ENCODE results near the gene DAPK3. TPM values are rescaled to one million over a fixed set of nuclear protein-coding genes. Genes with fewer than 3 reads are reported as not detected.

DAPK3 gene
- total RNA-seq, 6 experiments from 2014 or later = 13.1 to 63.7 (median 24.9) TPM

- 62% methylated on average over 6 of the region's 29 CpGs for WGBS (ENCODE audit: insufficient coverage, low coverage, low lambda C conversion rate, missing lambda C conversion rate)
- peak in 1 of 4 donors; percentile 52 for ATAC-seq
- H3K27me3 ChIP-seq = no peaks in the 10 kb centered on the region
Measured at GRCh38 chr19:3936506-3937442, 34.1 kb downstream of the DAPK3 start.

DNA sequence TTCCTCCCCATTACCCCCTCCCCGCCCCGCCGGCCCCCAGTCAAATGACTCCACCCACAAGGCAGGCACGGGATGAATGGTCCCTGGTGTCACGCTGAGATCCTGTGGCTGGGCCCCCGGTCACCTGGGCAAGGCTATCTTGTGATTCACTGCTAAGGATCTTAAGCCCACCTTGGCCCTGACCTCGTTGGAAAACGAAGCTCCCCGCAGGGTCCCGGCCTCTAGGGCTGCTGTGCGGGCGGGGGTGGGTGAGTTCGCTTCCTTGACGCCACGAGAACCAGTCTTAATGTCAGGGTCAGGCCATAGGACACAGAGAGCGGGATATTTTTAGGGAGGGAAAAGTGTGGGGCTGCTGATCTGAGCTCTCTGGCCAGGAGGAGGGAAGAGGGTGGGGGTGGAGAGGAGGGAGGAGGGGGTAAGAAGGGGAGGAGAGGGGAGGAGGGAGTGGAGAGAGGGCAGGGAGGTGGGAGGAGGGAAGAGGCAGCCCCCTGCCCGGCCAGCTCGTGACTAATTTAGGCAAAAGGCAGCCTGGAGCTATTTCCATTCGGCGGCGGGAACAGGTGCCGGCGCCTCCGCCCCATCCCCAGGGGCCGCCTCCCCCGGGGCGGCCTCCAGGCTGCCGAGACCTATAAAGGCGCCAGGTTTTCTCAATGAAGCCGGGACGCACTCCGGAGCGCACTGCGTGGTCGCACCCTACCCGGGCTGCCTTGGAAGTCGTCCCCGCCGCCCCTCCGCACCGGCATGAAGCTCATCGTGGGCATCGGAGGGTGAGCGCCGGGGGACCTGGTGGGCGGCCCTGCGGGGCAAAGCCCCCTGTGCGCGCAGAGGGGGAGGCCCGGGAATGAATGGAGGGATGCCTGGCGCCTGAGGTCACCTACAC, 37.7 kb downstream of the DAPK3 start, which contains the start of gene NMRK2:
TSS of gene NMRK2 (plus strand) at position 139 of the 880 bp plus-strand sequence. CDS start at position 742, 603 bp downstream.
- WGBS (ENCODE audit: insufficient coverage, low coverage, low lambda C conversion rate, missing lambda C conversion rate) = 4% methylated on average over 25 of the region's 51 CpGs
- no peak for DNase-seq
- Histone ChIP-seq H3K4me3 (no peak within 1 kb of the TSS), H3K9me3 (no peaks in the 10 kb centered on the region), H3K36me3 (no peaks in the 10 kb centered on the region), H3K27me3 (no peaks in the 10 kb centered on the region), H3K27ac (no peak within 1 kb of the TSS), H3K4me1 (no peaks in the 10 kb centered on the region)
- no peak for ATAC-seq
- intact Hi-C loops (cut with DNase I) = no loop called here
- TF ChIP-seq POLR2A (IDR thresholded peaks at IDR 0.05) (no peak), CTCF (IDR thresholded peaks at IDR 0.05) (no peak)

More at GRCh38 chr19:3936506-3937442, 34.1 kb downstream of the DAPK3 start:
- H3K36me3 ChIP-seq = no peaks in the 10 kb centered on the region
- H3K9me3 ChIP-seq = no peaks in the 10 kb centered on the region
- TF ChIP-seq POLR2A (IDR thresholded peaks at IDR 0.05) = no peak
- no peak for TF ChIP-seq CTCF (IDR thresholded peaks at IDR 0.05)
- H3K4me1 ChIP-seq = no peaks in the 10 kb centered on the region
- H3K27ac ChIP-seq = no peak overlapping the region
- intact Hi-C loops (cut with DNase I) = no loop called here
- DNase-seq = no peak
- H3K4me3 ChIP-seq = no peak overlapping the region

DNA sequence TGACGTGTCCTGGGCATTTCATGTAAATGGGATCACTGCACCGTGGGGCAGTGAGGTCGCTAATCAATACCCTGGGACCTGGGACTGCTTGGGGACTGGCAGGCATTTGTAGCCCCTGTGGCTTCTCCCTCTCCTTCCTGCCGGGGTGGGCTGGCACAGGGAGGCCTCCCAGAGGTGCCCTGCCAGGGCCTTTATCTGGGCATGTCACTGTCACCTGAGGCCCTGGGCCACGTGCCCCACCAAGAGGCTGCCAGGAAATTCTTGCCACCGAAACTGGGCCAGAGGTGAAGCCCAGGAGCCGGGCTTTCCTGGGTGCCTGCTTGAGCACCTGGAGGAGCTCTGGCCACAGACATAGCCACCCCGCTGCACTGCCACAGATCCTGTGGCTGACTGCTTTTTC, 39.9 kb downstream of the DAPK3 start:
- TF ChIP-seq CTCF (IDR thresholded peaks at IDR 0.05) (no peak), POLR2A (IDR thresholded peaks at IDR 0.05) (no peak)
- peak; percentile 47 to 82 (median 74) for ATAC-seq
- Histone ChIP-seq H3K4me3 (no peak overlapping the region), H3K4me1 (no peaks in the 10 kb centered on the region), H3K27me3 (no peaks in the 10 kb centered on the region), H3K36me3 (no peaks in the 10 kb centered on the region), H3K27ac (no peak overlapping the region), H3K9me3 (no peaks in the 10 kb centered on the region)
- DNase-seq = peak in 2 of 3 donors; percentile 36 to 58
- WGBS (ENCODE audit: insufficient coverage, low coverage, low lambda C conversion rate, missing lambda C conversion rate) = 31% methylated on average over 4 of the region's 8 CpGs
- intact Hi-C loops (cut with DNase I) = no loop called here

- no peaks in the 10 kb centered on the region for H3K9me3 ChIP-seq
- H3K36me3 ChIP-seq = no peaks in the 10 kb centered on the region
- WGBS (ENCODE audit: insufficient coverage, low coverage, low lambda C conversion rate, missing lambda C conversion rate) = 50% methylated on average over 1 of the region's 1 CpG
- no peak overlapping the region for H3K27ac ChIP-seq
- H3K27me3 ChIP-seq = no peaks in the 10 kb centered on the region
- no peak overlapping the region for H3K4me3 ChIP-seq
- H3K4me1 ChIP-seq = no peaks in the 10 kb centered on the region
- intact Hi-C loops (cut with DNase I) = no loop called here
- ATAC-seq = no peak
- DNase-seq = no peak
- TF ChIP-seq POLR2A (IDR thresholded peaks at IDR 0.05) = no peak
- no peak for TF ChIP-seq CTCF (IDR thresholded peaks at IDR 0.05)
Measured at GRCh38 chr19:3923912-3924311, 47.0 kb downstream of the DAPK3 start.
